Fibroblast of lung (primary cell): ENCODE data around the gene FNDC3B.

Experiments
- CTCF ChIP-seq, 2 donors: IDR thresholded peaks in 1 of 2; conservative IDR thresholded peaks in 1 of 2; 1 replicate in 1 of 2; 2 replicates in 1 of 2; pipeline ENCODE4 v1.5.1; 2011 to 2012; ENCODE audit warnings: low read length in 2 of 2, control low read depth in 1 of 2, inconsistent platforms in 1 of 2, low read depth in 1 of 2, mild to moderate bottlenecking in 1 of 2
- EZH2 ChIP-seq: IDR thresholded peaks from 2 replicates; pipeline ENCODE4 v1.5.1; 2012; ENCODE audit warnings: low read length, control low read depth, mild to moderate bottlenecking; ENCODE audit errors: missing control alignments

GRCh38 chr3:172185907-172186306, 146.5 kb downstream of the FNDC3B start:
- TF ChIP-seq CTCF (conservative IDR thresholded peaks at IDR 0.05 in 1 of 2, IDR thresholded peaks at IDR 0.05 in 1 of 2; ENCODE audit: low read depth in 1 of 2, low read length in 2 of 2), result no peak
- no peak for TF ChIP-seq EZH2
